NCI-H460 (cell line): ENCODE measurements around the gene HEATR9. TPM values are rescaled to one million over a fixed set of nuclear protein-coding genes. Genes with fewer than 3 reads are reported as not detected.

Source experiments
- DNase-seq: peaks from one replicate; pipeline ENCODE4 v3.0.0-alpha.2; 2016; ENCODE audit warnings: low read depth; ENCODE audit errors: extremely low read depth
- total RNA-seq: library from RNA; depleted of rRNA; stranded (reverse); fragments of >200 nt; shearing (Covaris generic); gene quantifications from 2 replicates; pipeline ENCODE4 v1.2.3, GENCODE V29; 2014

Gene HEATR9
- total RNA-seq, 1 experiment from 2014 or later: not detected

DNA sequence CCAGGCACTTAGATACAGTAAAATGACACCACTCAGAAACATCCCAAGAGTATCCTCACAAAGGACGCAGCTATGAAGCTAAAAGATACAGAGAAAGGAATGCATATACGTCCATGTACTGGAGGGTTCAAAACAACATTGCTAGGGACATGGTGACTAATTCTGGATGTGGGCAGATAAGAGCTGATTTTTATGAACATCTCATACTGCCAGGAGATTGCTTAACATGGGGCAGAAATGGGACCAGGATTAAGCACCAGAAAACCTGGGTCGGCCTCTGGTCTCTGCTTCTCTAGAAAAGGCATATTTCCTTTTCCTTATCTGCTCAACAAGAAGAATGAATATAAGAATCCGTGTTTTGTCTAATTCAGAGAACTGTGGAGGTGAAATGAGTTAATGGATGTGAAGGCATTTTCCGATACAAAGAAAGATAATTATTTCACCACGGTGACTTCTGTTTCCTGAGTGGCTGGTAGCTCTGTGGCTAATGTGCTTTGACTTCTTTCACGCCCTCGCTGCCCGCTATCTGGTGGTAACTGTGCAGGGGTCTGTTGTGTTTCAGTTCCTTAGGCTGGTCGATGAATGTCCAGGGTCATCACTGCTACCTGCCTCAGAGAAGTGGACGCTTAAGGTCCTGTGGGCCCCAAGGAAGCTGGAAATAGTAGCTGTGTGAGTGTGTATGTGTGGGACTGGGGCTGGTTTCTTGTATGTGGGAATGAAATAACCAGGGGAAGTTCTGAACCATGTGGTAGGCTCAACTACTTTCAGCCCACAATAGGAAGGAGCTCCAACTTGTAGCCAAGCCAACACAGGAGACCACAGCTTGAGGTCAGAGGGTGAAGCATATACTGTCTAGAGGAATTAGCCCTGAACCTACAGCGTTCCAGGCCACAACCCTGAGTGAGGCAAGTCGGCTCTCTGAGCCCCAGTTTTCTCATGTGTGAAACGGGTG is 27.2 kb upstream of the HEATR9 start:
- no peak for DNase-seq

DNA sequence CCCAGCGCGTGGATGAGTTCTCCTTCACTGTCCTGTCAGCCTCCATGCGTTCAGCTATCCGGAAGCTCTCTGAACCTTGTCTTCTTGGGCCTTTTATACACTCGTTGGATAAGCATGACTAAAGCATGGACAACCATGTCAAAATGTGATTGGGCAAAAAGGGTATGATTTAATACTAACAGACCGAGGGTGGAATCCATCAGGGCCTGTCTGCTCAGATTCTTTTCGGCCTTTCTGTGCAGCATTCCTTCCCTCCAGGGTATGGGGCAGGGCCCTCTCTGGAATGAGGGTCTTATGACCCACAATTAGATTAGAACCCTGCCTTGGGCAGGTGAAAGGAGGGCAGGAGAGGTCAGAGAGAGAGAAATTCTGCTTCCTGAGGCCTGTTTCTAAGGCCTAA is 25.5 kb upstream of the HEATR9 start:
- no peak for DNase-seq

GRCh38 chr17:35893751-35894150 is 25.1 kb upstream of the HEATR9 start:
- no peak for DNase-seq

DNA sequence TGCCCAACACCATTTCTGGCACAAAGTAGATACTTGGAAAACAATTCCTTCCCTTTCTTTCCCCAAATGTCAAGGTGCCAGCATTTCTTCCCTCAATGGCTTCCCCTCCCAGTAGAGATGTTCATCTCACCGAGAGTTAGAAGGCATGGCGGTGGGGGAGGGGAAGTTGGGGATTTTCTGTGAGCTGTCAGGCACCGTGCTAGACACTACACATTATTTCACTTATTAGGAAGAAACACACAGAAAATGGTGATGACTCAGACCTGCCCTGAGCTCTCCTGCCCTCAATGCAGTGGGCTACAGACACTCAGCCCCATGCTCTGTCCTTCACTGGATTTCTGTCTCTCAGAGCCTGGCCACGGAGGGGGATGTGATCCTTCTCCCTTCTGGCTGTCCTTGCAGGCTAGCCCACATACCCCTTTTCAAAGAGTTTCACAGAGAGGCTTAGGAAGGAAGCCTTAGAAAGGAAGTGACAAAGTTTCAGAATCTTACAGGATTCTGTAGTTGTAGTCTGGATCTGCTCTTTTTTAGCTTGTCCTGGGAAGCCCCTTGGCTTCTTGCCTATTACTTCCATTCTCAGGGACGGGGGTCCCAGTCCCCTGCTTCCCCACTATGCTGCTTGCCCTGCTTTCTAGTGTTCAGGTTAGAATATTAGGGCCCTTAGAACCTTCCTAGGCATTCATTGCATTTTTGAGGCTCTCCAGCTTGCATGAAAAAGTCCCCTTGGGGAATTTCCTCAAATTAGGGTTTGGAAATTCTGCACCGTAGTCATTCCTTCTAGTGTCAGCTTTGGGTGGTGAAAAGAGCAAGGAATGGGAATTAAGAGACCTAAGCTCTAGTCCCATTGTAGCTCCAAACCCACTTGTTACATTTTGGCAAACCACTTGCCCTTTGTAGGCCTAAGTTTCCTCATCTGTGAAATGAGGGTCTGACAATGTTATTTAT is 23.7 kb upstream of the HEATR9 start:
- no peak for DNase-seq

GRCh38 chr17:35891269-35891668 is 22.6 kb upstream of the HEATR9 start:
- no peak for DNase-seq

DNA sequence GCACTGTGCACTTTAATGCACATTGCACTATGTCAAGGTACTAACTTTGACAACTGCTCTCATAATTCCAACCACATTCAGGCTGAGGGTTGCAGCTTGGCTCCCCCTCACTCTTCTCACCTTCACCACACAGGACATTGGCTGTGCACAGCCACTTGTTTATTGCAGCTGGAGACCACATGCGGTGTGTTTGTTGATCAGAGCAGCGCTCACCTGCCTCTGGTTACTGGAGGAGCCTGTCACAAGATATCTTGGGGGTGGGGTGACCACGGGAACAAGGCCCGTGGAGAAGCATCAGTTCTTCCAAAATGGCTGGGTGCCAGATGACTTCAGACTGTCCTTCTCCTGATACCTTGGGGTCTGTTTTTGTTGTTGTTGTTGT is 22.1 kb upstream of the HEATR9 start:
- no peak for DNase-seq

- DNase-seq: no peak
These were observed 21.4 kb upstream of the HEATR9 start for GRCh38 chr17:35889818-35890773.

GRCh38 chr17:35889241-35889640 is 20.6 kb upstream of the HEATR9 start:
- DNase-seq: no peak

- no peak for DNase-seq
These were observed 11.3 kb upstream of the HEATR9 start, which contains the start of gene CCL5 for GRCh38 chr17:35879773-35880654. TSS of gene CCL5 (minus strand) at chr17:35880360.

GRCh38 chr17:35878361-35878760 is 9.7 kb upstream of the HEATR9 start:
- DNase-seq: no peak

GRCh38 chr17:35877345-35878029 is 8.8 kb upstream of the HEATR9 start:
- DNase-seq: no peak

DNA sequence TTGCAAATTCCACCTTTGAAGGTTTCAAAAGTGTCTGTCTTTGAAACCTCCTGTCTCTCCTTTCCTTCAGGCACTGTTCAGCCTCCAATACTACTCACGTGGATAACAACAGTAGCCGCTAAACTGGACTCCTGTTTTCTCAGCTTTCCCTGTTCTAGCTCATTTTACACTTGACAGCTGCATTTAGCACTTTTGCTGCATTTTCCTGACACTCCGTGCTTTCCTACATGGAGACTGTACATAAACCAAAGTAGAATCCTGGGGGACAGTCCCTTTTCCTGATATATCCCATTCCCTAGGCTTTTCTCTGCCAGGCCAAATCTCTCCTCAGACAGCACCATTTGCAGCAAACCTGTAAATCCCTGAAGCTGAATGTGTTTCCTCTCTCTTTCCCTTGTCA is 7.8 kb upstream of the HEATR9 start:
- no peak for DNase-seq

DNA sequence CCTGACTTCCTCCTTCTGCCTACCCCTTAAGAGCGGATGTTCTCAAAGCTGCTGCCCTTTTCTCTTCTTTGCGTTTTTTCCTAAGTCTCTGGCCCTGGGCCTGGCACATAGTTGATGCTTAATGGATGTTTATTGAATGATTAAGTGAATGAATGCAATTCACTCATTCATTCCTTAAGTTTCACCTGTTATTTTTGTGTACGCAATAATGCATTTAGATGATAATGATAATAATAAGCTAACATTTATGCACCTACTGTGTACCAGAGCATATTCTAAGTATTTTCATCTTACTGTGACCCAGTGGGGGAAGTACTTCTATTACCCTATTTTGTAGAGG is 7.1 kb upstream of the HEATR9 start:
- no peak for DNase-seq

DNA sequence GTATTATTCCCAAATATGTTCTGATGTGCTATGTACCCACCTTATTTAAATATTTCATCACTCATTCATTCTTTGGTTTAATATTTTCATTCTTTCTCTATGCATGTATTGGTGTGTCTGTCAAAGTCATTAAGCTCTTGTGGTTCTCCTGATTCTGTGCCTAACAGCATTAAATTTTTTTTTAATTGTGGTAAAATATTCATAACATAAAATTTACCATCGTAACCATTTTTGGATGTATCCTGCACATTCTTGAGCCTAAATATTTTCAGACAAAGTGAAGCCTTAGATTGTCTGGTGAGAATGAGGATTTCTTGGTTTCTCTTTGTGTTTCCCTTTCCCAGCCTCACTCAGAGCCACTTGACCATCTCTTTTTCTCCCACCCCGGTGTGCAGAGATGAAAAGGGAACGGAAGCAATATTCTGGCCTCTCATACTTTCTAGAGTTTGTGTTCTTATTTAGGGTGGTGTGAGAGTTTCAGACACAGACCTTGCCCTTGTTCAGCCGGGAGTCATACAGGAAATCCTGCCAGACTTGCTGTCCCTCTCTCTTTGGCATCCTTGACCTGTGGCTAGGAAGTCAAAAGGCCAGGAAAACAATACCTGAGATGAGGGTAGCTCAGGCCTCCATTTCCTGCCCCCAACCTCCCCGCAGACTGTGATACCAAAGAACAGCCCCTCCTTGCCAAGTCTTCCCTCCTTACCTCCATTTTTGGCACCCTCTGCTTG is 6.5 kb upstream of the HEATR9 start:
- DNase-seq: no peak

GRCh38 chr17:35872196-35872980 is 3.7 kb upstream of the HEATR9 start:
- DNase-seq: no peak

GRCh38 chr17:35870906-35871819 is 2.5 kb upstream of the HEATR9 start:
- DNase-seq: no peak
